GM19324 (cell line): ENCODE results near the gene LGALS3BP.

Experiments
- ATAC-seq: cut with Tn5 transposase; IDR thresholded peaks from one replicate; pipeline ENCODE4 v1.9.1; 2021; ENCODE audit warnings: mild to moderate bottlenecking, moderate library complexity; ENCODE audit not compliant: unreplicated experiment, low FRiP score

The LGALS3BP gene

GRCh38 chr17:78986649-78987328, 7.1 kb upstream of the LGALS3BP start:
- ATAC-seq = no peak

- no peak for ATAC-seq
Measured at GRCh38 chr17:78986048-78986648, 6.4 kb upstream of the LGALS3BP start.

GRCh38 chr17:78985395-78985794, 5.7 kb upstream of the LGALS3BP start:
- ATAC-seq = no peak

GRCh38 chr17:78981010-78981888, 1.5 kb upstream of the LGALS3BP start:
- no peak for ATAC-seq

- ATAC-seq = no peak
Measured at GRCh38 chr17:78980624-78980972, 875 bp upstream of the LGALS3BP start.

GRCh38 chr17:78977997-78978973, 1.4 kb downstream of the LGALS3BP start:
- no peak for ATAC-seq

- no peak for ATAC-seq
Measured at GRCh38 chr17:78977681-78977943, 2.1 kb downstream of the LGALS3BP start.

- ATAC-seq = no peak
Measured at GRCh38 chr17:78976907-78977680, 2.6 kb downstream of the LGALS3BP start.

- no peak for ATAC-seq
Measured at GRCh38 chr17:78974635-78975591, 4.8 kb downstream of the LGALS3BP start.

GRCh38 chr17:78973792-78974520, 5.8 kb downstream of the LGALS3BP start:
- ATAC-seq = no peak

GRCh38 chr17:78973196-78973595, 6.5 kb downstream of the LGALS3BP start:
- no peak for ATAC-seq

- ATAC-seq = no peak
Measured at GRCh38 chr17:78972507-78973105, 7.1 kb downstream of the LGALS3BP start.

GRCh38 chr17:78971756-78972506, 7.8 kb downstream of the LGALS3BP start:
- ATAC-seq = no peak

- ATAC-seq = no peak
Measured at GRCh38 chr17:78970834-78971755, 8.6 kb downstream of the LGALS3BP start.

GRCh38 chr17:78969865-78970264, 9.9 kb downstream of the LGALS3BP start:
- no peak for ATAC-seq

GRCh38 chr17:78967782-78968362, 11.9 kb downstream of the LGALS3BP start:
- no peak for ATAC-seq
